Ascending aorta (tissue), 2 donors: Measurements from ENCODE around the gene RNF217. TPM values are rescaled to one million over a fixed set of nuclear protein-coding genes. Genes with fewer than 3 reads are reported as not detected.

Experiments used
- DNase-seq, 2 donors: peaks; one replicate each; pipeline ENCODE4 v3.0.0-alpha.2; 2019; ENCODE audit warnings: low spot score in 2 of 2
- H3K27ac ChIP-seq, 2 donors: fragments of 200-600 bp; sonication (generic); one replicate each; pipeline ENCODE4 v1.5.1; 2016 to 2017; ENCODE audit warnings: mild to moderate bottlenecking in 1 of 2
- H3K27me3 ChIP-seq: fragments of 200-600 bp; sonication (generic); one replicate; pipeline ENCODE4 v1.5.1; 2017
- H3K36me3 ChIP-seq, 2 donors: fragments of 200-600 bp; sonication (generic); one replicate each; pipeline ENCODE4 v1.5.1; 2016
- H3K4me1 ChIP-seq, 2 donors: fragments of 200-600 bp; sonication (generic); one replicate each; pipeline ENCODE4 v1.5.1; 2016 to 2017; ENCODE audit warnings: mild to moderate bottlenecking in 1 of 2
- H3K4me3 ChIP-seq, 2 donors: fragments of 200-600 bp; sonication (generic); one replicate each; pipeline ENCODE4 v1.5.1; 2016 to 2017; ENCODE audit warnings: mild to moderate bottlenecking in 1 of 2
- H3K9me3 ChIP-seq, 2 donors: fragments of 200-600 bp; sonication (generic); one replicate each; pipeline ENCODE4 v1.5.1; 2016
- CTCF ChIP-seq, 3 experiments: fragments of 200-600 bp in 2 of 3; fragments of 450-650 bp in 1 of 3; sonication (generic) in 2 of 3; IDR thresholded peaks; one replicate each; pipeline ENCODE4 v1.5.1; 2016 to 2019; ENCODE audit warnings: antibody characterized with exemption in 3 of 3, mild to moderate bottlenecking in 1 of 3, moderate library complexity in 1 of 3
- intact Hi-C: fragments of 100-400 bp; cut with DNase I; formaldehyde crosslinking; loops from one replicate; pipeline ENCODE4 v1.15.1; 2023
- total RNA-seq: library from RNA; depleted of rRNA; stranded (reverse); fragments of >200 nt; gene quantifications from one replicate; pipeline ENCODE4 v1.1.0, GENCODE V29; 2016

Gene RNF217
- total RNA-seq, 1 donor from 2014 or later, result 7.3 TPM

- intact Hi-C loops, result no loop called here
- no peak for DNase-seq
- no peak for TF ChIP-seq CTCF (IDR thresholded peaks at IDR 0.05)
Observed at GRCh38 chr6:125116710-125117109, 154.5 kb downstream of the RNF217 start.

GRCh38 chr6:125117818-125118217 is 155.6 kb downstream of the RNF217 start:
- no peaks in the 10 kb centered on the region for H3K36me3 ChIP-seq
- DNase-seq, result no peak
- no peak overlapping the region for H3K4me3 ChIP-seq
- no peaks in the 10 kb centered on the region for H3K9me3 ChIP-seq
- H3K27me3 ChIP-seq, result no peaks in the 10 kb centered on the region
- intact Hi-C loops, result no loop called here
- H3K27ac ChIP-seq, result no peak overlapping the region
- H3K4me1 ChIP-seq, result no peaks in the 10 kb centered on the region
- TF ChIP-seq CTCF (IDR thresholded peaks at IDR 0.05), result no peak

More at GRCh38 chr6:125116710-125117109, 154.5 kb downstream of the RNF217 start:
- H3K4me3 ChIP-seq, result no peak overlapping the region
- peaks cover 5 to 6% of the 10 kb centered on the region in 2 donors for H3K9me3 ChIP-seq
- H3K4me1 ChIP-seq, result no peaks in the 10 kb centered on the region
- no peaks in the 10 kb centered on the region for H3K27me3 ChIP-seq
- no peak overlapping the region for H3K27ac ChIP-seq
- H3K36me3 ChIP-seq, result no peaks in the 10 kb centered on the region

- intact Hi-C loops, result no loop called here
- Histone ChIP-seq H3K4me3 (no peak overlapping the region), H3K4me1 (no peaks in the 10 kb centered on the region), H3K9me3 (no peaks in the 10 kb centered on the region), H3K27me3 (no peaks in the 10 kb centered on the region), H3K27ac (no peak overlapping the region), H3K36me3 (no peaks in the 10 kb centered on the region)
- no peak for DNase-seq
- no peak for TF ChIP-seq CTCF (IDR thresholded peaks at IDR 0.05)
Observed at GRCh38 chr6:125120054-125120590, 157.9 kb downstream of the RNF217 start.

- Histone ChIP-seq H3K36me3 (no peaks in the 10 kb centered on the region), H3K9me3 (no peaks in the 10 kb centered on the region), H3K4me3 (no peak overlapping the region), H3K27ac (no peak overlapping the region), H3K4me1 (no peaks in the 10 kb centered on the region), H3K27me3 (no peaks in the 10 kb centered on the region)
- no peak for TF ChIP-seq CTCF (IDR thresholded peaks at IDR 0.05)
- DNase-seq, result no peak
- intact Hi-C loops, result no loop called here
Observed at GRCh38 chr6:125121894-125122293, 159.7 kb downstream of the RNF217 start.

GRCh38 chr6:125123051-125123450 is 160.8 kb downstream of the RNF217 start:
- Histone ChIP-seq H3K4me3 (peak overlapping the region in 1 of 2 donors; percentile 22), H3K36me3 (no peaks in the 10 kb centered on the region), H3K9me3 (no peaks in the 10 kb centered on the region), H3K27ac (no peak overlapping the region), H3K4me1 (no peaks in the 10 kb centered on the region), H3K27me3 (no peaks in the 10 kb centered on the region)
- no peak for TF ChIP-seq CTCF (IDR thresholded peaks at IDR 0.05)
- DNase-seq, result no peak
- intact Hi-C loops, result no loop called here
